HepG2 (cell line): Measurements from ENCODE around the gene SNRPD3. TPM values are rescaled to one million over a fixed set of nuclear protein-coding genes. Genes with fewer than 3 reads are reported as not detected.

Experiments used
- BCLAF1 ChIP-seq: fragments of 450-650 bp; IDR thresholded peaks from 2 replicates; pipeline ENCODE4 v1.6.1; 2017; ENCODE audit warnings: mild to moderate bottlenecking
- EED ChIP-seq: sonication (generic); formaldehyde crosslinking; IDR thresholded peaks from 2 replicates; pipeline ENCODE4 v1.5.0; 2020; ENCODE audit warnings: mild to moderate bottlenecking, missing genetic modification reagents
- FOXC1 ChIP-seq: sonication (generic); formaldehyde crosslinking; IDR thresholded peaks from 2 replicates; pipeline ENCODE4 v1.8.0; 2022; ENCODE audit warnings: mild to moderate bottlenecking, missing genetic modification reagents, borderline replicate concordance
- HBP1 ChIP-seq: IDR thresholded peaks from 2 replicates; pipeline ENCODE4 v1.6.1; 2016; ENCODE audit warnings: low read depth, control low read depth
- HOXD1 ChIP-seq: sonication (generic); formaldehyde crosslinking; IDR thresholded peaks from 2 replicates; pipeline ENCODE4 v1.5.0; 2020; ENCODE audit warnings: missing genetic modification reagents
- ISX ChIP-seq: sonication (generic); formaldehyde crosslinking; conservative IDR thresholded peaks from 2 replicates; pipeline ENCODE4 v1.5.0; 2020; ENCODE audit warnings: missing genetic modification reagents
- MIER2 ChIP-seq: IDR thresholded peaks from 2 replicates; pipeline ENCODE4 v1.6.1; 2016; ENCODE audit warnings: missing biosample characterization, missing genetic modification reagents
- PHF21A ChIP-seq: sonication (generic); formaldehyde crosslinking; IDR thresholded peaks from 2 replicates; pipeline ENCODE4 v1.5.0; 2020; ENCODE audit warnings: mild to moderate bottlenecking, missing genetic modification reagents
- RNF2 ChIP-seq: fragments of 450-650 bp; conservative IDR thresholded peaks from 2 replicates; pipeline ENCODE4 v1.6.1; 2016; ENCODE audit warnings: low read depth
- RXRA ChIP-seq: sonication (generic); formaldehyde crosslinking; IDR thresholded peaks from 2 replicates; pipeline ENCODE4 v1.5.1; 2020; ENCODE audit warnings: missing genetic modification reagents
- SIN3A ChIP-seq: IDR thresholded peaks from 2 replicates; pipeline ENCODE4 v1.6.1; 2011; ENCODE audit warnings: low read depth, mild to moderate bottlenecking, control low read depth, low read length, borderline replicate concordance
- ZBTB4 ChIP-seq: sonication (generic); formaldehyde crosslinking; IDR thresholded peaks from 2 replicates; pipeline ENCODE4 v1.4.0; 2020; ENCODE audit warnings: missing genetic modification reagents, mild to moderate bottlenecking, borderline replicate concordance
- ZGPAT ChIP-seq: IDR thresholded peaks from 2 replicates; pipeline ENCODE4 v1.6.1; 2016; ENCODE audit warnings: mild to moderate bottlenecking
- ZNF264 ChIP-seq: sonication (generic); formaldehyde crosslinking; IDR thresholded peaks from 2 replicates; pipeline ENCODE4 v1.4.0; 2020; ENCODE audit warnings: missing genetic modification reagents
- ZNF292 ChIP-seq: sonication (generic); formaldehyde crosslinking; IDR thresholded peaks from 2 replicates; pipeline ENCODE4 v1.8.1; 2022; ENCODE audit warnings: mild to moderate bottlenecking, low read depth, missing genetic modification reagents, borderline replicate concordance
- ZNF510 ChIP-seq: sonication (generic); formaldehyde crosslinking; IDR thresholded peaks from 2 replicates; pipeline ENCODE4 v1.4.0; 2020; ENCODE audit warnings: low read depth, mild to moderate bottlenecking, missing genetic modification reagents
- ZNF547 ChIP-seq: sonication (generic); formaldehyde crosslinking; IDR thresholded peaks from 2 replicates; pipeline ENCODE4 v1.5.1; 2020; ENCODE audit warnings: mild to moderate bottlenecking, missing genetic modification reagents
- ZNF782 ChIP-seq: sonication (generic); formaldehyde crosslinking; IDR thresholded peaks from 2 replicates; pipeline ENCODE4 v1.4.0; 2020; ENCODE audit warnings: missing genetic modification reagents, mild to moderate bottlenecking, borderline replicate concordance
- ZNF792 ChIP-seq: IDR thresholded peaks from 2 replicates; pipeline ENCODE4 v1.6.1; 2016
- ZNF816 ChIP-seq: sonication (generic); formaldehyde crosslinking; IDR thresholded peaks from 2 replicates; pipeline ENCODE4 v1.8.0; 2022; ENCODE audit warnings: missing genetic modification reagents, mild to moderate bottlenecking, borderline replicate concordance
- ZSCAN9 ChIP-seq: IDR thresholded peaks from 2 replicates; pipeline ENCODE4 v1.6.1; 2016; ENCODE audit warnings: borderline replicate concordance
- polyA plus RNA-seq, 8 experiments: library from polyadenylated mRNA; depleted of rRNA in 3 of 8; stranded (reverse) in 7 of 8; unstranded in 1 of 8; fragments of >200 nt; fragmentation: Illumina TruSeq in 4 of 8; extraction: Trizol in 4 of 8; gene quantifications; 2 replicates each; pipeline versions ENCODE4 v1.2.1 to v1.2.3, GENCODE V29; 2011 to 2016; ENCODE audit warnings: low read depth in 4 of 8, missing spikeins in 1 of 8, mixed read lengths in 1 of 8; ENCODE audit not compliant: insufficient read depth in 1 of 8
- total RNA-seq, 5 experiments: library from RNA; depleted of rRNA; stranded (reverse); fragments of >200 nt; fragmentation: Illumina TruSeq; extraction: Trizol; gene quantifications; 2 replicates each; pipeline ENCODE4 v1.2.3, GENCODE V29; 2016; ENCODE audit warnings: low read depth in 1 of 5

The SNRPD3 gene
- total and polyA plus RNA-seq, 2 of the 13 experiments (the other 11 are each of a cell fraction or from before 2014, with no cell fraction given): 110 to 209 TPM

- peak; percentile 99 for TF ChIP-seq ZSCAN9
- TF ChIP-seq MIER2 (CRISPR knock-in tag): peak; percentile 88
- TF ChIP-seq ZGPAT (CRISPR knock-in tag): peak; percentile 99
- TF ChIP-seq FOXC1 (CRISPR knock-in tag): no peak; the same call in 1 of the 2 replicates
- no peak for TF ChIP-seq ISX (CRISPR knock-in tag)
- TF ChIP-seq ZNF547 (CRISPR knock-in tag): peak; percentile 96
- TF ChIP-seq HOXD1 (CRISPR knock-in tag): no peak; the same call in 1 of the 2 replicates
- TF ChIP-seq ZNF264 (CRISPR knock-in tag): peak; percentile 92
- peak; percentile 90 for TF ChIP-seq RXRA (CRISPR knock-in tag)
- peak; percentile 85 for TF ChIP-seq RNF2
- peak; percentile 80; the same call in 1 of the 2 replicates for TF ChIP-seq HBP1
- TF ChIP-seq SIN3A: no peak
- TF ChIP-seq ZNF816 (CRISPR knock-in tag): peak; percentile 64; the same call in 1 of the 2 replicates
- TF ChIP-seq EED (CRISPR knock-in tag): peak; percentile 44; the same call in 1 of the 2 replicates
- TF ChIP-seq BCLAF1: no peak
- TF ChIP-seq ZBTB4 (CRISPR knock-in tag): peak; percentile 99
- peak; percentile 80; the same call in 1 of the 2 replicates for TF ChIP-seq ZNF782 (CRISPR knock-in tag)
- TF ChIP-seq ZNF292 (CRISPR knock-in tag): peak; percentile 95; the same call in 1 of the 2 replicates
- peak; percentile 95 for TF ChIP-seq ZNF510
- peak; percentile 96 for TF ChIP-seq ZNF792 (CRISPR knock-in tag)
- peak; percentile 90 for TF ChIP-seq PHF21A
Observed at GRCh38 chr22:24514241-24515026, 41.4 kb upstream of the SNRPD3 start (continued).
